HepG2 (cell line): Measurements from ENCODE around the gene USP30. TPM values are rescaled to one million over a fixed set of nuclear protein-coding genes. Genes with fewer than 3 reads are reported as not detected.

Source experiments
- DR1 ChIP-seq: sonication (generic); formaldehyde crosslinking; IDR thresholded peaks from 2 replicates; pipeline ENCODE4 v1.8.0; 2021; ENCODE audit warnings: mild to moderate bottlenecking, missing genetic modification reagents, inconsistent platforms
- HDAC1 ChIP-seq: sonication (generic); formaldehyde crosslinking; IDR thresholded peaks from 2 replicates; pipeline ENCODE4 v1.5.1; 2020; ENCODE audit warnings: mild to moderate bottlenecking, missing genetic modification reagents
- HMGA1 ChIP-seq: sonication (generic); formaldehyde crosslinking; conservative IDR thresholded peaks from 2 replicates; pipeline ENCODE4 v1.4.0; 2020; ENCODE audit warnings: missing genetic modification reagents
- MBNL3 ChIP-seq: fragments of 250-450 bp; sonication (Bioruptor Pico); conservative IDR thresholded peaks from 2 replicates; pipeline ENCODE4 v1.8.0; 2022; ENCODE audit warnings: mild to moderate bottlenecking, inconsistent platforms
- RXRB ChIP-seq: IDR thresholded peaks from 2 replicates; pipeline ENCODE4 v1.6.1; 2016; ENCODE audit warnings: borderline replicate concordance, missing genetic modification reagents, missing compliant biosample characterization
- SOX6 ChIP-seq, 2 experiments: fragments of 450-650 bp in 1 of 2; sonication (generic) in 1 of 2; formaldehyde crosslinking in 1 of 2; IDR thresholded peaks; 2 replicates each; pipeline versions ENCODE4 v1.4.0 to v1.6.1; 2017 to 2020; ENCODE audit warnings: antibody characterized with exemption in 1 of 2, mild to moderate bottlenecking in 1 of 2, missing genetic modification reagents in 1 of 2
- YY1 ChIP-seq: IDR thresholded peaks from 2 replicates; pipeline ENCODE4 v1.6.1; 2011; ENCODE audit warnings: low read length, low read depth, moderate library complexity, mild to moderate bottlenecking; ENCODE audit not compliant: insufficient read depth, insufficient replicate concordance
- ZBTB7A ChIP-seq: sonication (generic); formaldehyde crosslinking; IDR thresholded peaks from 2 replicates; pipeline ENCODE4 v1.8.0; 2022; ENCODE audit warnings: mild to moderate bottlenecking, missing genetic modification reagents
- ZC3H13 ChIP-seq: sonication (generic); formaldehyde crosslinking; IDR thresholded peaks from 2 replicates; pipeline ENCODE4 v1.8.1; 2023; ENCODE audit warnings: mild to moderate bottlenecking, missing genetic modification reagents, moderate library complexity
- ZFP90 ChIP-seq: sonication (generic); formaldehyde crosslinking; IDR thresholded peaks from 2 replicates; pipeline ENCODE4 v1.8.0; 2022; ENCODE audit warnings: missing genetic modification reagents, mild to moderate bottlenecking, inconsistent platforms, borderline replicate concordance
- ZNF17 ChIP-seq: sonication (generic); formaldehyde crosslinking; IDR thresholded peaks from 2 replicates; pipeline ENCODE4 v1.5.0; 2020; ENCODE audit warnings: mild to moderate bottlenecking, missing genetic modification reagents
- ZNF337 ChIP-seq: sonication (generic); formaldehyde crosslinking; IDR thresholded peaks from 2 replicates; pipeline ENCODE4 v1.5.1; 2020; ENCODE audit warnings: missing genetic modification reagents, low read depth, mild to moderate bottlenecking, borderline replicate concordance
- ZNF430 ChIP-seq: sonication (generic); formaldehyde crosslinking; IDR thresholded peaks from 2 replicates; pipeline ENCODE4 v1.9.0; 2021; ENCODE audit warnings: mild to moderate bottlenecking, missing genetic modification reagents
- ZNF510 ChIP-seq: sonication (generic); formaldehyde crosslinking; IDR thresholded peaks from 2 replicates; pipeline ENCODE4 v1.4.0; 2020; ENCODE audit warnings: low read depth, mild to moderate bottlenecking, missing genetic modification reagents
- ZNF547 ChIP-seq: sonication (generic); formaldehyde crosslinking; IDR thresholded peaks from 2 replicates; pipeline ENCODE4 v1.5.1; 2020; ENCODE audit warnings: mild to moderate bottlenecking, missing genetic modification reagents
- ZNF569 ChIP-seq: sonication (generic); formaldehyde crosslinking; IDR thresholded peaks from 2 replicates; pipeline ENCODE4 v1.5.0; 2020; ENCODE audit warnings: mild to moderate bottlenecking, missing genetic modification reagents, moderate library complexity, borderline replicate concordance
- ZNF850 ChIP-seq: sonication (generic); formaldehyde crosslinking; conservative IDR thresholded peaks from 2 replicates; pipeline ENCODE4 v1.9.0; 2021; ENCODE audit warnings: mild to moderate bottlenecking, missing genetic modification reagents
- polyA plus RNA-seq, 8 experiments: library from polyadenylated mRNA; depleted of rRNA in 3 of 8; stranded (reverse) in 7 of 8; unstranded in 1 of 8; fragments of >200 nt; fragmentation: Illumina TruSeq in 4 of 8; extraction: Trizol in 4 of 8; gene quantifications; 2 replicates each; pipeline versions ENCODE4 v1.2.1 to v1.2.3, GENCODE V29; 2011 to 2016; ENCODE audit warnings: low read depth in 4 of 8, missing spikeins in 1 of 8, mixed read lengths in 1 of 8; ENCODE audit not compliant: insufficient read depth in 1 of 8
- total RNA-seq, 5 experiments: library from RNA; depleted of rRNA; stranded (reverse); fragments of >200 nt; fragmentation: Illumina TruSeq; extraction: Trizol; gene quantifications; 2 replicates each; pipeline ENCODE4 v1.2.3, GENCODE V29; 2016; ENCODE audit warnings: low read depth in 1 of 5
- TF ChIP-seq, protein P1 (sequence below): sonication (generic); formaldehyde crosslinking; conservative IDR thresholded peaks from 2 replicates; pipeline ENCODE4 v1.5.0; 2020; ENCODE audit warnings: missing genetic modification reagents
- TF ChIP-seq, protein P2 (sequence below): fragments of 450-650 bp; IDR thresholded peaks from 2 replicates; pipeline ENCODE4 v1.6.1; 2016
- TF ChIP-seq, protein P3 (sequence below): sonication (generic); formaldehyde crosslinking; IDR thresholded peaks from 2 replicates; pipeline ENCODE4 v1.4.0; 2020; ENCODE audit warnings: missing genetic modification reagents, mild to moderate bottlenecking, borderline replicate concordance
- TF ChIP-seq, protein P4 (sequence below): sonication (generic); formaldehyde crosslinking; IDR thresholded peaks from 2 replicates; pipeline ENCODE4 v1.5.1; 2020; ENCODE audit warnings: missing genetic modification reagents, mild to moderate bottlenecking, borderline replicate concordance

Gene USP30
- total and polyA plus RNA-seq, 2 of the 13 experiments (the other 11 are each of a cell fraction or from before 2014, with no cell fraction given): 11.2 to 20.8 TPM

DNA sequence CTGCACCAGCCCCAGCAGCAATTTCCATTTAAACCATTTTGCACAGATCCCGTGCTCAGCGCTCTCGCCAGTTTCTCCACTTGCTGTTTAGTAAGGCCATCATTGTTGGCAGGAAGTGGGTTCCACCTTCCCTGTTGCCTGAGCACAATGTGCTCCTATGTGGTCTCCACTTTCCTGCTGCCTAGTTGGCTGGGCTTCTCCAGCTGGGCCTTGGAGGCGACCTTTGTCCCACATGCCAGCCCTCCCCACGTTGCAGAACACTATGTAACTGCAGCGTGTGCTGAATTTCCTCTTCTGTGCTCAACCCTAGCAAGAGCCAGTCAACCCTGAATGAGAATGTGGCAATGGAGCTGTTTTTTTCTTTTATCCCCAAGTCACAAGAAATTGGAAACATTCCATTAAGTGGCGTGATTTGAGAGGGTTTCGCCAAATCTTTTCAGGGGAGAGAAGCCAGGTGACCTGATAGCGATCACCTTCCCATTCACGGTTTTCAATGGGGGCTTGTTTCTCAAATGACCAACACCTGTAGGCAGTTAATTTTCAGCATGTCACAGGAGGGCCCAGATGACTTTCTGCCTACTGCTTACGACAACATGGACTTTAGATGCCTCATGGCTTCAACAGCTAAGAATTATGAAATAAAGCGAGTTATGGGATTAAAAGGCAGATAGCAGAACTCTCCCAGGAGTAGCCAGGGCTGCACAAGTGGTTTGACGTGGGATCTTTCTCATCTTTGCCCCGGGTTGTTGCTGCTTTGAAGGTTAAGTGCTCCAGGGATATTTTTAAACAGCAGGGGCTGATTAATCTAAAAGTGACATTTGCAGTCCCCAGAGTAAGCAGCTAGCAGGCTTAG is 63.6 kb downstream of the USP30 start, which contains the start of gene ACACB (continued):
- TF ChIP-seq HMGA1: no peak
- TF ChIP-seq ZNF569 (CRISPR knock-in tag): no peak
- peak; percentile 63 for TF ChIP-seq YY1
- TF ChIP-seq ZNF430: peak; percentile 41
- TF ChIP-seq ZNF850 (CRISPR knock-in tag): no peak
- no peak for TF ChIP-seq MBNL3
- no peak for TF ChIP-seq SOX6 (IDR thresholded peaks at IDR 0.05)
- peak; percentile 52; the same call in 1 of the 2 replicates for TF ChIP-seq SOX6 (CRISPR knock-in tag; IDR thresholded peaks at IDR 0.05)
- TF ChIP-seq ZNF547 (CRISPR knock-in tag): peak; percentile 64; the same call in 1 of the 2 replicates
- peak; percentile 80 for TF ChIP-seq ZNF510 (CRISPR knock-in tag)
- TF ChIP-seq, protein P1, sequence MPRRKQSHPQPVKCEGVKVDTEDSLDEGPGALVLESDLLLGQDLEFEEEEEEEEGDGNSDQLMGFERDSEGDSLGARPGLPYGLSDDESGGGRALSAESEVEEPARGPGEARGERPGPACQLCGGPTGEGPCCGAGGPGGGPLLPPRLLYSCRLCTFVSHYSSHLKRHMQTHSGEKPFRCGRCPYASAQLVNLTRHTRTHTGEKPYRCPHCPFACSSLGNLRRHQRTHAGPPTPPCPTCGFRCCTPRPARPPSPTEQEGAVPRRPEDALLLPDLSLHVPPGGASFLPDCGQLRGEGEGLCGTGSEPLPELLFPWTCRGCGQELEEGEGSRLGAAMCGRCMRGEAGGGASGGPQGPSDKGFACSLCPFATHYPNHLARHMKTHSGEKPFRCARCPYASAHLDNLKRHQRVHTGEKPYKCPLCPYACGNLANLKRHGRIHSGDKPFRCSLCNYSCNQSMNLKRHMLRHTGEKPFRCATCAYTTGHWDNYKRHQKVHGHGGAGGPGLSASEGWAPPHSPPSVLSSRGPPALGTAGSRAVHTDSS (CRISPR knock-in tag): no peak
- TF ChIP-seq, protein P2, sequence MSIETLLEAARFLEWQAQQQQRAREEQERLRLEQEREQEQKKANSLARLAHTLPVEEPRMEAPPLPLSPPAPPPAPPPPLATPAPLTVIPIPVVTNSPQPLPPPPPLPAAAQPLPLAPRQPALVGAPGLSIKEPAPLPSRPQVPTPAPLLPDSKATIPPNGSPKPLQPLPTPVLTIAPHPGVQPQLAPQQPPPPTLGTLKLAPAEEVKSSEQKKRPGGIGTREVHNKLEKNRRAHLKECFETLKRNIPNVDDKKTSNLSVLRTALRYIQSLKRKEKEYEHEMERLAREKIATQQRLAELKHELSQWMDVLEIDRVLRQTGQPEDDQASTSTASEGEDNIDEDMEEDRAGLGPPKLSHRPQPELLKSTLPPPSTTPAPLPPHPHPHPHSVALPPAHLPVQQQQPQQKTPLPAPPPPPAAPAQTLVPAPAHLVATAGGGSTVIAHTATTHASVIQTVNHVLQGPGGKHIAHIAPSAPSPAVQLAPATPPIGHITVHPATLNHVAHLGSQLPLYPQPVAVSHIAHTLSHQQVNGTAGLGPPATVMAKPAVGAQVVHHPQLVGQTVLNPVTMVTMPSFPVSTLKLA: 0 out of 2 replicates have a peak, but pooled peaks have one; percentile 38
- TF ChIP-seq ZBTB7A (CRISPR knock-in tag): peak; percentile 72; the same call in 1 of the 2 replicates
- TF ChIP-seq, protein P3, sequence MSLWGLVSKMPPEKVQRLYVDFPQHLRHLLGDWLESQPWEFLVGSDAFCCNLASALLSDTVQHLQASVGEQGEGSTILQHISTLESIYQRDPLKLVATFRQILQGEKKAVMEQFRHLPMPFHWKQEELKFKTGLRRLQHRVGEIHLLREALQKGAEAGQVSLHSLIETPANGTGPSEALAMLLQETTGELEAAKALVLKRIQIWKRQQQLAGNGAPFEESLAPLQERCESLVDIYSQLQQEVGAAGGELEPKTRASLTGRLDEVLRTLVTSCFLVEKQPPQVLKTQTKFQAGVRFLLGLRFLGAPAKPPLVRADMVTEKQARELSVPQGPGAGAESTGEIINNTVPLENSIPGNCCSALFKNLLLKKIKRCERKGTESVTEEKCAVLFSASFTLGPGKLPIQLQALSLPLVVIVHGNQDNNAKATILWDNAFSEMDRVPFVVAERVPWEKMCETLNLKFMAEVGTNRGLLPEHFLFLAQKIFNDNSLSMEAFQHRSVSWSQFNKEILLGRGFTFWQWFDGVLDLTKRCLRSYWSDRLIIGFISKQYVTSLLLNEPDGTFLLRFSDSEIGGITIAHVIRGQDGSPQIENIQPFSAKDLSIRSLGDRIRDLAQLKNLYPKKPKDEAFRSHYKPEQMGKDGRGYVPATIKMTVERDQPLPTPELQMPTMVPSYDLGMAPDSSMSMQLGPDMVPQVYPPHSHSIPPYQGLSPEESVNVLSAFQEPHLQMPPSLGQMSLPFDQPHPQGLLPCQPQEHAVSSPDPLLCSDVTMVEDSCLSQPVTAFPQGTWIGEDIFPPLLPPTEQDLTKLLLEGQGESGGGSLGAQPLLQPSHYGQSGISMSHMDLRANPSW (CRISPR knock-in tag): no peak
- no peak for TF ChIP-seq ZNF337
- TF ChIP-seq DR1 (CRISPR knock-in tag): peak; percentile 60; the same call in 1 of the 2 replicates
- peak; percentile 88 for TF ChIP-seq HDAC1 (CRISPR knock-in tag)
- no peak for TF ChIP-seq ZFP90 (CRISPR knock-in tag)
- 0 out of 2 replicates have a peak, but pooled peaks have one; percentile 51 for TF ChIP-seq ZC3H13 (CRISPR knock-in tag)
- TF ChIP-seq, protein P4, sequence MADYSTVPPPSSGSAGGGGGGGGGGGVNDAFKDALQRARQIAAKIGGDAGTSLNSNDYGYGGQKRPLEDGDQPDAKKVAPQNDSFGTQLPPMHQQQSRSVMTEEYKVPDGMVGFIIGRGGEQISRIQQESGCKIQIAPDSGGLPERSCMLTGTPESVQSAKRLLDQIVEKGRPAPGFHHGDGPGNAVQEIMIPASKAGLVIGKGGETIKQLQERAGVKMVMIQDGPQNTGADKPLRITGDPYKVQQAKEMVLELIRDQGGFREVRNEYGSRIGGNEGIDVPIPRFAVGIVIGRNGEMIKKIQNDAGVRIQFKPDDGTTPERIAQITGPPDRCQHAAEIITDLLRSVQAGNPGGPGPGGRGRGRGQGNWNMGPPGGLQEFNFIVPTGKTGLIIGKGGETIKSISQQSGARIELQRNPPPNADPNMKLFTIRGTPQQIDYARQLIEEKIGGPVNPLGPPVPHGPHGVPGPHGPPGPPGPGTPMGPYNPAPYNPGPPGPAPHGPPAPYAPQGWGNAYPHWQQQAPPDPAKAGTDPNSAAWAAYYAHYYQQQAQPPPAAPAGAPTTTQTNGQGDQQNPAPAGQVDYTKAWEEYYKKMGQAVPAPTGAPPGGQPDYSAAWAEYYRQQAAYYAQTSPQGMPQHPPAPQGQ (CRISPR knock-in tag): no peak
- TF ChIP-seq ZNF17 (CRISPR knock-in tag): no peak
- peak; percentile 99 for TF ChIP-seq RXRB (CRISPR knock-in tag)
